Body of pancreas (tissue), 4 donors: ENCODE measurements around the gene TP53BP2.

Experiments used
- POLR2A ChIP-seq, 3 donors: fragments of 450-650 bp; IDR thresholded peaks; one replicate each; pipeline ENCODE4 v1.6.1; 2016; ENCODE audit warnings: antibody characterized with exemption in 3 of 3, mild to moderate bottlenecking in 2 of 3
- TF ChIP-seq, protein P1 (sequence below), 7 experiments: fragments of 450-650 bp in 4 of 7; fragments of 200-600 bp in 3 of 7; sonication (generic) in 3 of 7; IDR thresholded peaks; one replicate each; pipeline ENCODE4 v1.5.1; 2016 to 2019; ENCODE audit warnings: antibody characterized with exemption in 7 of 7

DNA sequence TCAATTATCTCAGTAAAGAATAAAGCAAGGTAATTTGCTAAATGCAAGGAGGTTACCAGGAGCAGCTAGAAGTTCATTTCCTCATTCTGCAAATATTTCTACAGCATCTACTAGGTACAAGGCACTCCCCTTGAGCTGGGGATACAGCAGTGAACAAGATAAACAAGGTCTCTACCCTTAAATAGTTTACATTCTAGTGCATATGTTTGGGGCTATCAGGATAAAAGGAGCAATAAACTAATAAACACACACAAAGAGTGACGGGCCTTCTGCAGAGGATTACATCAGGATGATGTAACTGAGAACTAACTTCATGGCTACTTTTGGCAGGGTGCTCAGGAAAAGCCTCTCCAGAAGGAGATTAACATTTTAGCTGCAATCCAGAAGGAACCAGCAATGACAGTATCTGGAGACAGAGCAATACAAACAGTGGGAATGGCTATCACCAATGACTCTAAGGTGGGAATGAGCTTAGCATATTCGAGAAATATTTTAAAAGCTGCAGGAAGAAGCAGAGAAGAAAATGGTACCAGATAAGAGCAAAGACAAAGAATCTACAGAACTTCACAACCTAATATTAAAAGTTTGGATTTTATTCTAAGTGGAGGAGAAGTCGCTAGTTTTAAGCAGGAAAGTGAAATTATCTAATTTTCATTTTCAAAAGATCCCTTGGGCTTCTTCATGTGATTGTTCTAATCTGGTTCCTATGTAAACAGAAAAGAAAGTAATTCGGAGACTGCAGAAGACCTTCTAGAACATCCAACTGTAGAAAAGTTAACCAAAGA is 25.8 kb downstream of the TP53BP2 start:
- TF ChIP-seq, protein P1, sequence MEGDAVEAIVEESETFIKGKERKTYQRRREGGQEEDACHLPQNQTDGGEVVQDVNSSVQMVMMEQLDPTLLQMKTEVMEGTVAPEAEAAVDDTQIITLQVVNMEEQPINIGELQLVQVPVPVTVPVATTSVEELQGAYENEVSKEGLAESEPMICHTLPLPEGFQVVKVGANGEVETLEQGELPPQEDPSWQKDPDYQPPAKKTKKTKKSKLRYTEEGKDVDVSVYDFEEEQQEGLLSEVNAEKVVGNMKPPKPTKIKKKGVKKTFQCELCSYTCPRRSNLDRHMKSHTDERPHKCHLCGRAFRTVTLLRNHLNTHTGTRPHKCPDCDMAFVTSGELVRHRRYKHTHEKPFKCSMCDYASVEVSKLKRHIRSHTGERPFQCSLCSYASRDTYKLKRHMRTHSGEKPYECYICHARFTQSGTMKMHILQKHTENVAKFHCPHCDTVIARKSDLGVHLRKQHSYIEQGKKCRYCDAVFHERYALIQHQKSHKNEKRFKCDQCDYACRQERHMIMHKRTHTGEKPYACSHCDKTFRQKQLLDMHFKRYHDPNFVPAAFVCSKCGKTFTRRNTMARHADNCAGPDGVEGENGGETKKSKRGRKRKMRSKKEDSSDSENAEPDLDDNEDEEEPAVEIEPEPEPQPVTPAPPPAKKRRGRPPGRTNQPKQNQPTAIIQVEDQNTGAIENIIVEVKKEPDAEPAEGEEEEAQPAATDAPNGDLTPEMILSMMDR (IDR thresholded peaks at IDR 0.05) = no peak
- TF ChIP-seq POLR2A (IDR thresholded peaks at IDR 0.05) = no peak
